Endothelial cell of umbilical vein (primary cell): Measurements from ENCODE around the gene GPR78. TPM values are rescaled to one million over a fixed set of nuclear protein-coding genes. Genes with fewer than 3 reads are reported as not detected.

Experiments used
- BruUV-seq: library from RNA; stranded (reverse); fragments of 400-500 nt; replicated peaks from 2 replicates; lab custom pipeline; 2021; lab: Mats Ljungman, UMichigan
- CTCF ChIA-PET: fragments of 300-600, 350-600 bp; sonication (Branson Sonifier 250); formaldehyde crosslinking; loops from one replicate; lab custom pipeline; 2021; ENCODE audit warnings: antibody characterized with exemption, inconsistent platforms; lab: Charles Lee
- POLR2A ChIA-PET: fragments of 300-600, 350-600 bp; sonication (Branson Sonifier 250); formaldehyde crosslinking; loops from one replicate; lab custom pipeline; 2021; ENCODE audit warnings: antibody characterized with exemption, inconsistent platforms; lab: Charles Lee
- DNase-seq: peaks from one replicate; pipeline ENCODE4 v3.0.0-alpha.2; 2011; ENCODE audit warnings: low read depth, low spot score
- FAIRE-seq: peaks from 2 replicates; lab custom pipeline; 2011; peaks lifted over from hg19 to GRCh38; lab: Jason Lieb, UNC
- H2AFZ ChIP-seq: 2 replicates; pipeline ENCODE4 v1.6.0; 2012; ENCODE audit warnings: low read depth, low read length, control low read depth, inconsistent platforms
- H3K27ac ChIP-seq: 2 replicates; pipeline ENCODE4 v1.5.1; 2011; ENCODE audit warnings: low read depth, mild to moderate bottlenecking, control low read depth, low read length, moderate library complexity; ENCODE audit not compliant: insufficient read depth
- H3K27me3 ChIP-seq, 2 experiments: 2 replicates each; pipeline versions ENCODE4 v1.6.0 to v1.6.1; 2011; ENCODE audit warnings: low read length in 2 of 2, mixed read lengths in 1 of 2; ENCODE audit not compliant: control insufficient read depth in 2 of 2, insufficient read depth in 2 of 2
- H3K36me3 ChIP-seq, 2 experiments: 2 replicates in 1 of 2; 3 replicates in 1 of 2; pipeline ENCODE4 v1.5.1; 2011; ENCODE audit warnings: low read length in 2 of 2, mild to moderate bottlenecking in 1 of 2, moderate library complexity in 1 of 2; ENCODE audit not compliant: control insufficient read depth in 2 of 2, insufficient read depth in 2 of 2; ENCODE audit errors: extremely low read depth in 1 of 2
- H3K4me1 ChIP-seq: 3 replicates; pipeline ENCODE4 v1.5.1; 2011; ENCODE audit warnings: mild to moderate bottlenecking, low read length; ENCODE audit not compliant: control insufficient read depth, insufficient read depth; ENCODE audit errors: extremely low read depth
- H3K4me2 ChIP-seq: 2 replicates; pipeline ENCODE4 v1.6.1; 2011; ENCODE audit warnings: low read length, control low read depth, mixed read lengths; ENCODE audit not compliant: insufficient read depth
- H3K4me3 ChIP-seq, 3 experiments: fragments of 200-600 bp in 1 of 3; sonication (generic), shearing (Covaris generic) in 1 of 3; replicated peaks in 1 of 3; 2 replicates each; pipeline ENCODE4 v1.5.1; 2011 to 2016; ENCODE audit warnings: control low read depth in 3 of 3, low read length in 3 of 3, mild to moderate bottlenecking in 2 of 3, inconsistent platforms in 1 of 3, low read depth in 1 of 3, moderate library complexity in 1 of 3; ENCODE audit not compliant: insufficient read depth in 1 of 3
- H3K79me2 ChIP-seq: 2 replicates; pipeline ENCODE4 v1.6.0; 2012; ENCODE audit warnings: low read length, inconsistent platforms; ENCODE audit not compliant: control insufficient read depth, insufficient read depth
- H3K9ac ChIP-seq: replicated peaks from 2 replicates; pipeline ENCODE3; 2011; ENCODE audit warnings: low read length, control low read depth; ENCODE audit not compliant: insufficient read depth; ENCODE audit errors: extremely low read depth
- H3K9me1 ChIP-seq: replicated peaks from 3 replicates; pipeline ENCODE4 v1.6.0; 2011; ENCODE audit warnings: mild to moderate bottlenecking, low read length; ENCODE audit not compliant: control insufficient read depth, insufficient read depth; ENCODE audit errors: extremely low read depth
- H3K9me3 ChIP-seq: replicated peaks from 2 replicates; pipeline ENCODE4 v1.5.1; 2012; ENCODE audit warnings: low read length, inconsistent platforms; ENCODE audit not compliant: control insufficient read depth, insufficient read depth
- H4K20me1 ChIP-seq: replicated peaks from 2 replicates; pipeline ENCODE3; 2011; ENCODE audit warnings: mild to moderate bottlenecking, low read length; ENCODE audit not compliant: control insufficient read depth, insufficient read depth; ENCODE audit errors: extremely low read depth
- EZH2 ChIP-seq: IDR thresholded peaks from 2 replicates; pipeline ENCODE4 v1.6.1; 2012; ENCODE audit warnings: borderline replicate concordance, low read depth, mild to moderate bottlenecking, moderate library complexity, low read length, inconsistent platforms; ENCODE audit not compliant: severe bottlenecking
- FOS ChIP-seq: IDR thresholded peaks from 2 replicates; pipeline ENCODE4 v1.6.1; 2011; ENCODE audit warnings: mild to moderate bottlenecking, low read length, moderate library complexity, borderline replicate concordance; ENCODE audit not compliant: insufficient read depth
- GATA2 ChIP-seq: IDR thresholded peaks from 2 replicates; pipeline ENCODE4 v1.7.0; 2011; ENCODE audit warnings: low read depth, mild to moderate bottlenecking, moderate library complexity, mixed read lengths, low read length; ENCODE audit not compliant: insufficient read length, insufficient read depth
- JUN ChIP-seq: IDR thresholded peaks from 2 replicates; pipeline ENCODE4 v1.6.1; 2011; ENCODE audit warnings: borderline replicate concordance, low read depth; ENCODE audit not compliant: insufficient read length, insufficient read depth
- MYC ChIP-seq: IDR thresholded peaks from one replicate; pipeline ENCODE4 v1.6.1; 2011; ENCODE audit warnings: mild to moderate bottlenecking, low read depth, low read length
- POLR2A ChIP-seq: IDR thresholded peaks from 2 replicates; pipeline ENCODE4 v1.6.1; 2012; ENCODE audit warnings: low read depth, mild to moderate bottlenecking, control low read depth, low read length
- POLR2AphosphoS5 ChIP-seq: IDR thresholded peaks from 2 replicates; pipeline ENCODE4 v1.6.1; 2012; ENCODE audit warnings: low read depth, mild to moderate bottlenecking, control low read depth, low read length, moderate library complexity; ENCODE audit not compliant: insufficient read depth
- dilution Hi-C: fragments of 300-500 bp; cut with MboI; formaldehyde crosslinking; loops from one replicate; pipeline ENCODE4 v1.15.0; 2019; ENCODE audit warnings: low sequenced_read_pairs; ENCODE audit not compliant: extremely low pct_ligation_motif_present
- intact Hi-C: fragments of 100-400 bp; cut with micrococcal nuclease; formaldehyde crosslinking; loops from one replicate; pipeline ENCODE4 v1.10.0; 2022
- polyA plus RNA-seq, 4 experiments: library from polyadenylated mRNA; depleted of rRNA in 3 of 4; stranded (reverse) in 3 of 4; unstranded in 1 of 4; fragments of >200 nt; gene quantifications; 2 replicates each; pipeline versions ENCODE4 v1.2.1 to v1.2.3, GENCODE V29; 2011 to 2012; ENCODE audit warnings: missing spikeins in 1 of 4
- total RNA-seq: library from RNA; stranded (reverse); gene quantifications from 2 replicates; pipeline ENCODE4 v1.2.3, GENCODE V29; 2021
- TF ChIP-seq, protein P1 (sequence below), 2 donors: IDR thresholded peaks; 1 replicate in 1 of 2; 2 replicates in 1 of 2; pipeline ENCODE4 v1.5.1; 2011; ENCODE audit warnings: low read length in 2 of 2, mild to moderate bottlenecking in 2 of 2, moderate library complexity in 2 of 2, control low read depth in 1 of 2, inconsistent platforms in 1 of 2, low read depth in 1 of 2; ENCODE audit not compliant: insufficient read depth in 1 of 2; ENCODE audit errors: extremely low read depth in 1 of 2
- TF ChIP-seq, protein P2 (sequence below): IDR thresholded peaks from 2 replicates; pipeline ENCODE4 v1.6.1; 2011; ENCODE audit not compliant: insufficient read depth, insufficient read length

Gene GPR78
- total and polyA plus RNA-seq, 2 donors (not counting 3 experiments of a cell fraction or from before 2014, with no cell fraction given), result not detected

DNA sequence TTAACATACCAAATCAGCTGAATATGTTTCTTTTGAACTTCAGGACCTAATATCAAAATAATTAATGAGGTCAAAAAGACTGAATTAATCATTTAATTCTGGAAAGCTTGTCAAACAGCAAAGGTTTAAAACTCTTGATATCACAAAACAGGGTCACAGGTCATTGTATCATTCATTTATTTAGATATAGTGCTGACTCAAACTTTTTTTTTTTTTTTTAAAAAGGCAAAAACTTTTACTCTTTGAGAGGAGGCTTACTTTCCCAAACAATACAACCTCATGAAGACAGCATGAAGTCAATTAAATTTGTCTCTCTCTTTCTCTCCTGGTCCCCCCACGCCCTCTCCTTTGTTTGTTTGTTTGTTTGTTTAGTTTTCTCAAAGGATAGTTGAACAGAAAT is 15.6 kb upstream of the GPR78 start:
- ChIA-PET POLR2A (no interaction called here), CTCF (interaction anchor here (0.6 to 1.0 kb wide), 2 partner anchors 13 to 43 kb away, joined by 4 read pairs; no protein-coding TSS in a partner anchor)
- TF ChIP-seq EZH2, result no peak
- TF ChIP-seq POLR2AphosphoS5, result no peak
- no peak for TF ChIP-seq FOS
- no peak for TF ChIP-seq MYC
- TF ChIP-seq JUN, result no peak
- TF ChIP-seq, protein P1, sequence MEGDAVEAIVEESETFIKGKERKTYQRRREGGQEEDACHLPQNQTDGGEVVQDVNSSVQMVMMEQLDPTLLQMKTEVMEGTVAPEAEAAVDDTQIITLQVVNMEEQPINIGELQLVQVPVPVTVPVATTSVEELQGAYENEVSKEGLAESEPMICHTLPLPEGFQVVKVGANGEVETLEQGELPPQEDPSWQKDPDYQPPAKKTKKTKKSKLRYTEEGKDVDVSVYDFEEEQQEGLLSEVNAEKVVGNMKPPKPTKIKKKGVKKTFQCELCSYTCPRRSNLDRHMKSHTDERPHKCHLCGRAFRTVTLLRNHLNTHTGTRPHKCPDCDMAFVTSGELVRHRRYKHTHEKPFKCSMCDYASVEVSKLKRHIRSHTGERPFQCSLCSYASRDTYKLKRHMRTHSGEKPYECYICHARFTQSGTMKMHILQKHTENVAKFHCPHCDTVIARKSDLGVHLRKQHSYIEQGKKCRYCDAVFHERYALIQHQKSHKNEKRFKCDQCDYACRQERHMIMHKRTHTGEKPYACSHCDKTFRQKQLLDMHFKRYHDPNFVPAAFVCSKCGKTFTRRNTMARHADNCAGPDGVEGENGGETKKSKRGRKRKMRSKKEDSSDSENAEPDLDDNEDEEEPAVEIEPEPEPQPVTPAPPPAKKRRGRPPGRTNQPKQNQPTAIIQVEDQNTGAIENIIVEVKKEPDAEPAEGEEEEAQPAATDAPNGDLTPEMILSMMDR (IDR thresholded peaks at IDR 0.05; ENCODE audit: extremely low read depth in 1 of 2, insufficient read depth in 1 of 2, low read depth in 1 of 2, low read length in 2 of 2), result no peak
- TF ChIP-seq, protein P2, sequence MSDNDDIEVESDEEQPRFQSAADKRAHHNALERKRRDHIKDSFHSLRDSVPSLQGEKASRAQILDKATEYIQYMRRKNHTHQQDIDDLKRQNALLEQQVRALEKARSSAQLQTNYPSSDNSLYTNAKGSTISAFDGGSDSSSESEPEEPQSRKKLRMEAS, result no peak
- no peak for TF ChIP-seq POLR2A
- TF ChIP-seq GATA2, result no peak
- intact Hi-C loops (no loop called here), dilution Hi-C loops (no loop called here)
- H3K4me1 ChIP-seq, result no peaks in the 10 kb centered on the region
- H3K9me1 ChIP-seq, result no peaks in the 10 kb centered on the region
- no peak overlapping the region for H3K9ac ChIP-seq
- H3K36me3 ChIP-seq, result no peaks in the 10 kb centered on the region
- H3K27me3 ChIP-seq, result no peaks in the 10 kb centered on the region
- H3K79me2 ChIP-seq, result no peaks in the 10 kb centered on the region
- no peak overlapping the region for H3K4me2 ChIP-seq
- FAIRE-seq (no peak), DNase-seq (no peak)
- BruUV-seq, result no TSS peak
- H2AFZ ChIP-seq, result no peak overlapping the region
- no peaks in the 10 kb centered on the region for H3K9me3 ChIP-seq
- no peak overlapping the region for H3K27ac ChIP-seq
- H3K4me3 ChIP-seq, result no peak overlapping the region
- H4K20me1 ChIP-seq, result no peaks in the 10 kb centered on the region
